Uterus (tissue), 4 donors: ENCODE measurements around the gene UBE2E3. TPM values are rescaled to one million over a fixed set of nuclear protein-coding genes. Genes with fewer than 3 reads are reported as not detected.

ENCODE experiments used
- DNase-seq, 2 donors: peaks; one replicate each; pipeline ENCODE4 v3.0.0-alpha.2; 2019 to 2020
- H3K27ac ChIP-seq, 2 donors: fragments of 200-600 bp; sonication (generic); 1 replicate in 1 of 2; 2 replicates in 1 of 2; pipeline ENCODE4 v1.5.1; 2016 to 2018
- H3K27me3 ChIP-seq, 2 donors: fragments of 200-600 bp; sonication (generic); one replicate each; pipeline ENCODE4 v1.5.1; 2018 to 2019; ENCODE audit warnings: control low read depth in 1 of 2
- H3K36me3 ChIP-seq, 2 donors: fragments of 200-600 bp; sonication (generic); one replicate each; pipeline ENCODE4 v1.5.1; 2019; ENCODE audit warnings: control low read depth in 1 of 2
- H3K4me1 ChIP-seq, 2 donors: fragments of 200-600 bp; sonication (generic); one replicate each; pipeline ENCODE4 v1.5.1; 2018 to 2019; ENCODE audit warnings: control low read depth in 1 of 2
- H3K4me3 ChIP-seq, 2 donors: fragments of 200-600 bp; sonication (generic); 1 replicate in 1 of 2; 2 replicates in 1 of 2; pipeline ENCODE4 v1.5.1; 2018 to 2019; ENCODE audit warnings: mild to moderate bottlenecking in 1 of 2
- H3K9me3 ChIP-seq, 2 donors: fragments of 200-600 bp; sonication (generic); one replicate each; pipeline ENCODE4 v1.5.1; 2019; ENCODE audit warnings: control low read depth in 1 of 2
- POLR2A ChIP-seq, 2 donors: fragments of 450-650 bp; IDR thresholded peaks; one replicate each; pipeline ENCODE4 v1.6.1; 2016; ENCODE audit warnings: antibody characterized with exemption in 2 of 2, mild to moderate bottlenecking in 1 of 2, moderate library complexity in 1 of 2
- intact Hi-C: fragments of 100-400 bp; cut with DNase I; formaldehyde crosslinking; loops from one replicate; pipeline ENCODE4 v1.15.1; 2023; ENCODE audit warnings: low total_unique reads
- total RNA-seq, 4 donors: library from RNA; depleted of rRNA in 3 of 4; stranded (reverse); fragments of >200 nt in 3 of 4; gene quantifications; one replicate each; pipeline versions ENCODE4 v1.1.0 to v1.2.4, GENCODE V29; 2014 to 2023
- TF ChIP-seq, protein P1 (sequence below), 4 experiments: fragments of 200-600 bp in 2 of 4; fragments of 450-650 bp in 2 of 4; sonication (generic) in 2 of 4; IDR thresholded peaks; one replicate each; pipeline ENCODE4 v1.5.1; 2016 to 2019; ENCODE audit warnings: antibody characterized with exemption in 4 of 4, mild to moderate bottlenecking in 2 of 4, moderate library complexity in 1 of 4
- donor health status: DM: yes; HTN: yes; CAD: no.

UBE2E3 gene
- total RNA-seq, 4 donors from 2014 or later: 29.2 to 200 (median 44.9) TPM

DNA sequence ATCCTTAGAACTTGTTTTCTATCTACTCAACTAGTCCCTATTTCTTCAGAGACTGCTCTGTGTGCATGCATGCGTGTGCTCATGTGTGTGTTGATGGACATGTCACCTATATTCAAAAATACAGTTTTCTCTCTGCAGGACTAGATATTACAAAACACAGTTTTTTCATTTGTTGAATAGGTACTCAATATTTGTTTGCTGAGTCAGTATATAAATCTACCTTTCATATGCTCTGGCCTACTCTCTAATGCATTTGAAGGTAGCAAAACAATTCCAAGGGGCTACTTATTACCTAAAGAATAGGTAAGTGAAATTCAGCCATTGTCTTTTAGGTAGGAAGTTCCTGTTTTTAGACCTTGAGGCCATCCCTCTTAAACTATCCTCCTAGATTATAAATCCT, 8.6 kb upstream of the UBE2E3 start:
- no peak overlapping the region for H3K27ac ChIP-seq
- intact Hi-C loops: no loop called here
- TF ChIP-seq POLR2A (IDR thresholded peaks at IDR 0.05): no peak
- TF ChIP-seq, protein P1, sequence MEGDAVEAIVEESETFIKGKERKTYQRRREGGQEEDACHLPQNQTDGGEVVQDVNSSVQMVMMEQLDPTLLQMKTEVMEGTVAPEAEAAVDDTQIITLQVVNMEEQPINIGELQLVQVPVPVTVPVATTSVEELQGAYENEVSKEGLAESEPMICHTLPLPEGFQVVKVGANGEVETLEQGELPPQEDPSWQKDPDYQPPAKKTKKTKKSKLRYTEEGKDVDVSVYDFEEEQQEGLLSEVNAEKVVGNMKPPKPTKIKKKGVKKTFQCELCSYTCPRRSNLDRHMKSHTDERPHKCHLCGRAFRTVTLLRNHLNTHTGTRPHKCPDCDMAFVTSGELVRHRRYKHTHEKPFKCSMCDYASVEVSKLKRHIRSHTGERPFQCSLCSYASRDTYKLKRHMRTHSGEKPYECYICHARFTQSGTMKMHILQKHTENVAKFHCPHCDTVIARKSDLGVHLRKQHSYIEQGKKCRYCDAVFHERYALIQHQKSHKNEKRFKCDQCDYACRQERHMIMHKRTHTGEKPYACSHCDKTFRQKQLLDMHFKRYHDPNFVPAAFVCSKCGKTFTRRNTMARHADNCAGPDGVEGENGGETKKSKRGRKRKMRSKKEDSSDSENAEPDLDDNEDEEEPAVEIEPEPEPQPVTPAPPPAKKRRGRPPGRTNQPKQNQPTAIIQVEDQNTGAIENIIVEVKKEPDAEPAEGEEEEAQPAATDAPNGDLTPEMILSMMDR (IDR thresholded peaks at IDR 0.05): no peak
- no peaks in the 10 kb centered on the region for H3K4me1 ChIP-seq
- H3K27me3 ChIP-seq: no peaks in the 10 kb centered on the region
- no peak for DNase-seq
- no peaks in the 10 kb centered on the region for H3K36me3 ChIP-seq
- no peak overlapping the region for H3K4me3 ChIP-seq
- H3K9me3 ChIP-seq: no peaks in the 10 kb centered on the region

DNA sequence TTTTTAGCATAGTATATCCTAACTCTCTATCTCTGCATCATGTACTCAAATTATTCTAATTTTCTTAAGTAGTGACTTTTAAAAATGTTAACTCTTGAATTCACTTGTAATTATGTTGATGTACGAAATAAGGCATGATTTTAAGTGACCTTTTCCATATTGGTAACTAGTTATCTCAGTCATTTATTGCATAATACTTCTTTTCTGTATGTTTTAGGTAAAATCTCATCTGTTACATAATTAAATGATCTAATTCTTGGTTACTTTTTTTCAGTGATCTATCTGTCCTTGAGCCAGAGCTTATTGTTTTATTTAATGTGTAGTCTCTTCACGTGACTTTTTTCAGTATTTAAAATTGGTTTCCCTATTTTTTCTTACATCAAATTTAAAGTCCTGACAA, 4.8 kb upstream of the UBE2E3 start:
- H3K4me3 ChIP-seq: no peak overlapping the region
- H3K27ac ChIP-seq: no peak overlapping the region
- H3K27me3 ChIP-seq: no peaks in the 10 kb centered on the region
- H3K9me3 ChIP-seq: no peaks in the 10 kb centered on the region
- intact Hi-C loops: no loop called here
- no peak for TF ChIP-seq POLR2A (IDR thresholded peaks at IDR 0.05)
- TF ChIP-seq, protein P1 (IDR thresholded peaks at IDR 0.05): no peak
- no peak for DNase-seq
- H3K36me3 ChIP-seq: no peaks in the 10 kb centered on the region
- no peaks in the 10 kb centered on the region for H3K4me1 ChIP-seq

DNA sequence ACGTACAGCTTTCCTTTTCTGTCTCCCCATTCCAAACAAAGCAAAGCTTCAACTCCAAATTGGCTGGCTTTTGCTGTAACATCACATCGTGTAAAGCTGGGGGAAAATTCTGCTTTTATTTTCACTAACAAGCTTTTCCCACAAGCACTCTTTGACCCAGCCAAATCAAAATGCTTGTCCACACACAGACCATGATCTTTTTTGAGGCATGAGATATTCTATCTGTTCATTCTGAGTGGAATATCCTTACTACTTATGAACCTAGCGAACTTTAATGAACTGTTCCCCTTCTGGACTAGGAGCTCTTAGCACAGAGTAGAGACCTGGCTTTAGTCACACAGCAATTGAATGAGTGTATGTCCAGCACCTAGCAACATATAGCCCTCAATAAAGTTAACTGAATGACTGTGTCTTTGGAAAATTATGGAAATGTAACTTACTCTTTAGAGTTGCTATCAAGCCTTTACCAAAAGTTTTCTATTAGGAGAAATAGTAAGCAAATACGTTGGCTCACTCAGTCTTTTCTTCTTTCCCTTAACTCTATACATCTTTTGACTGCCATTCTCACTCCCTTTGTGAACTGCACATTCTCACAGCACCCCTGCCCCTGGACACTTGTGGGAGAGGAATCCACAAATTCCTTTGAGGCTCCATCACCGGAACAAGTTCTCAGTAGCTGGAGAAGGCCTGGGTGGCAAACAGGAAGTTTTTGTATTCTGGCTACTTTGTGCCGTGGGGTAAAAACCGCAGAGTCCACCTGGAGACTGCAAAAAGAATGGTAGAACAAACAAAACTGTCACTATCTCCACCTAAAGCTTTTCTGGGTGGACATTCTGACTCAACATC, 1.3 kb upstream of the UBE2E3 start:
- Histone ChIP-seq H3K36me3 (no peaks in the 10 kb centered on the region), H3K27ac (peak overlapping the region; percentile 96), H3K9me3 (no peaks in the 10 kb centered on the region), H3K27me3 (no peaks in the 10 kb centered on the region), H3K4me1 (peaks cover 0 to 13% of the 10 kb centered on the region in 2 donors), H3K4me3 (peak overlapping the region in 1 of 2 donors; percentile 79)
- peak in 1 of 2 donors; percentile 14 for DNase-seq
- intact Hi-C loops: no loop called here
- TF ChIP-seq, protein P1 (IDR thresholded peaks at IDR 0.05): no peak
- no peak for TF ChIP-seq POLR2A (IDR thresholded peaks at IDR 0.05)

DNA sequence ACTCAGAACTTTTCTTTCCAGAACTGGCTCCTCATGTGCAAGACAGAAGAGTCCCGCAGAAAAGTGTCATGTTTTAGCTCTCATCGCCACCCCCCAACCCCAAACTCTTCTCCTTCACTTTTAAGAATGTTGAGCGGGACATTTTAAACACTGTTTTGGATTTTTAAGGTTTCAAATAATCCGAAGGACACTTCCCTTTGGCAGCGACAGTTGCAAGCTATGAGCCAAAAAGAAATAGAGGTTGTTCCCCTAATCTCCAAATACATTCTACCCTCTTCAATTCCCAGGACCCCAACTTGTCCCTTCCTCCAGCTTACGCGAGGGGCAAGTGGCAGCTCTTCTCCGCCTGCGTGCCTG, 678 bp upstream of the UBE2E3 start:
- Histone ChIP-seq H3K4me3 (peak overlapping the region; percentile 47 to 79), H3K9me3 (no peaks in the 10 kb centered on the region), H3K27me3 (no peaks in the 10 kb centered on the region), H3K27ac (peak overlapping the region; percentile 96), H3K36me3 (no peaks in the 10 kb centered on the region), H3K4me1 (peaks cover 0 to 13% of the 10 kb centered on the region in 2 donors)
- intact Hi-C loops: no loop called here
- TF ChIP-seq, protein P1 (IDR thresholded peaks at IDR 0.05): no peak
- TF ChIP-seq POLR2A (IDR thresholded peaks at IDR 0.05): no peak
- DNase-seq: no peak
